AG09319 (cell line): ENCODE data around the gene NPHP1.

Experiments
- DNase-seq: peaks from one replicate; pipeline ENCODE4 v3.0.0-alpha.2; 2010; ENCODE audit warnings: low read depth; ENCODE audit errors: extremely low read depth
- CTCF ChIP-seq: IDR thresholded peaks from 2 replicates; pipeline ENCODE4 v1.5.1; 2011; ENCODE audit warnings: low read depth, mild to moderate bottlenecking, inconsistent platforms, low read length, moderate library complexity

NPHP1 gene

GRCh38 chr2:110126906-110127305 lies 77.9 kb downstream of the NPHP1 start:
- no peak for DNase-seq
- TF ChIP-seq CTCF, result no peak

- DNase-seq, result no peak
- TF ChIP-seq CTCF, result no peak
Observed at GRCh38 chr2:110126086-110126773, 78.6 kb downstream of the NPHP1 start.

GRCh38 chr2:110124939-110125691 lies 79.7 kb downstream of the NPHP1 start:
- no peak for DNase-seq
- no peak for TF ChIP-seq CTCF

GRCh38 chr2:110124038-110124825 lies 80.6 kb downstream of the NPHP1 start:
- no peak for TF ChIP-seq CTCF
- no peak for DNase-seq

- no peak for TF ChIP-seq CTCF
- no peak for DNase-seq
Observed at GRCh38 chr2:110121592-110121991, 83.2 kb downstream of the NPHP1 start.

- TF ChIP-seq CTCF, result no peak
- no peak for DNase-seq
Observed at GRCh38 chr2:110121052-110121334, 83.8 kb downstream of the NPHP1 start.
